K562 (cell line): Measurements from ENCODE around the gene LMLN. TPM values are rescaled to one million over a fixed set of nuclear protein-coding genes. Genes with fewer than 3 reads are reported as not detected.

Experiments used
- BDP1 ChIP-seq: IDR thresholded peaks from 3 replicates; pipeline ENCODE4 v1.6.1; 2011; ENCODE audit not compliant: insufficient read length, insufficient read depth
- CBFB ChIP-seq: sonication (generic); formaldehyde crosslinking; IDR thresholded peaks from 2 replicates; pipeline ENCODE4 v1.4.0; 2020; ENCODE audit warnings: mild to moderate bottlenecking, missing genetic modification reagents
- CBX8 ChIP-seq: fragments of 200-600 bp; sonication (generic); IDR thresholded peaks from 2 replicates; pipeline ENCODE4 v1.6.1; 2012; ENCODE audit warnings: borderline replicate concordance, mixed run types, low read depth, mild to moderate bottlenecking, moderate library complexity, mixed read lengths, low read length, control low read depth, inconsistent platforms; ENCODE audit not compliant: poor library complexity, severe bottlenecking; ENCODE audit errors: extremely low read depth
- E2F3 ChIP-seq: fragments of 250-450 bp; sonication (Bioruptor Pico); IDR thresholded peaks from 2 replicates; pipeline ENCODE4 v1.4.0; 2020; ENCODE audit warnings: mild to moderate bottlenecking
- EGR1 ChIP-seq: fragments of 450-650 bp; conservative IDR thresholded peaks from 2 replicates; pipeline ENCODE4 v1.6.1; 2017; ENCODE audit warnings: mild to moderate bottlenecking
- ETV5 ChIP-seq: sonication (generic); formaldehyde crosslinking; IDR thresholded peaks from 2 replicates; pipeline ENCODE4 v1.4.0; 2020; ENCODE audit warnings: low read depth, mild to moderate bottlenecking, missing genetic modification reagents
- FOXA3 ChIP-seq, 2 experiments: fragments of 450-650 bp in 1 of 2; sonication (generic) in 1 of 2; formaldehyde crosslinking; IDR thresholded peaks in 1 of 2; conservative IDR thresholded peaks in 1 of 2; 2 replicates each; pipeline versions ENCODE4 v1.4.0 to v1.8.0; 2020 to 2022; ENCODE audit warnings: mild to moderate bottlenecking in 2 of 2, missing genetic modification reagents in 1 of 2
- GTF2F1 ChIP-seq: IDR thresholded peaks from 2 replicates; pipeline ENCODE4 v1.6.1; 2011; ENCODE audit warnings: low read depth, low read length, improper control_type of control experiment
- ILK ChIP-seq: fragments of 450-650 bp; IDR thresholded peaks from 2 replicates; pipeline ENCODE4 v1.6.1; 2016; ENCODE audit warnings: missing genetic modification characterization, low read depth, mild to moderate bottlenecking, missing compliant biosample characterization, moderate library complexity, borderline replicate concordance
- NR2C2 ChIP-seq, 2 experiments: fragments of 200-800 bp in 1 of 2; sonication (Bioruptor generic) in 1 of 2; sonication (generic) in 1 of 2; formaldehyde crosslinking in 1 of 2; IDR thresholded peaks; 2 replicates each; pipeline versions ENCODE4 v1.6.1 to v1.8.0; 2016 to 2022; ENCODE audit warnings: mild to moderate bottlenecking in 1 of 2, missing compliant biosample characterization in 1 of 2, missing genetic modification characterization in 1 of 2, missing genetic modification reagents in 1 of 2
- PHF8 ChIP-seq: fragments of 200-600 bp; sonication (generic); IDR thresholded peaks from 2 replicates; pipeline ENCODE4 v1.6.1; 2012; ENCODE audit warnings: mixed run types, mild to moderate bottlenecking, inconsistent platforms, low read length, moderate library complexity, borderline replicate concordance
- POLR3G ChIP-seq: IDR thresholded peaks from 2 replicates; pipeline ENCODE4 v1.6.1; 2011; ENCODE audit not compliant: insufficient read length, insufficient replicate concordance; ENCODE audit errors: extremely low read depth
- TCF7 ChIP-seq: sonication (generic); IDR thresholded peaks from 2 replicates; pipeline ENCODE4 v1.6.1; 2016; ENCODE audit warnings: antibody characterized with exemption, borderline replicate concordance
- ZNF121 ChIP-seq: sonication (generic); formaldehyde crosslinking; conservative IDR thresholded peaks from 2 replicates; pipeline ENCODE4 v1.8.0; 2022; ENCODE audit warnings: missing genetic modification reagents
- ZNF165 ChIP-seq: fragments of 250-450 bp; sonication (Bioruptor Pico); IDR thresholded peaks from 2 replicates; pipeline ENCODE4 v1.4.0; 2020; ENCODE audit warnings: borderline replicate concordance
- ZNF253 ChIP-seq: fragments of 250-450 bp; sonication (Bioruptor Pico); conservative IDR thresholded peaks from 2 replicates; pipeline ENCODE4 v1.6.1; 2021; ENCODE audit warnings: mild to moderate bottlenecking
- ZNF551 ChIP-seq: fragments of 250-450 bp; sonication (Bioruptor Pico); IDR thresholded peaks from 2 replicates; pipeline ENCODE4 v1.5.0; 2021; ENCODE audit warnings: mild to moderate bottlenecking, moderate library complexity
- ZZZ3 ChIP-seq: fragments of 450-650 bp; IDR thresholded peaks from 2 replicates; pipeline ENCODE4 v1.6.1; 2016; ENCODE audit warnings: antibody characterized with exemption, mild to moderate bottlenecking, moderate library complexity
- polyA plus RNA-seq, 8 experiments: library from polyadenylated mRNA; depleted of rRNA in 4 of 8; stranded (reverse) in 5 of 8; unstranded in 3 of 8; fragments of >200 nt; fragmentation: Nextera tagmentation in 2 of 8; fragmentation: Illumina TruSeq in 1 of 8; extraction: Ambion mirVana in 2 of 8; extraction: Trizol in 1 of 8; gene quantifications; 2 replicates each; pipeline versions ENCODE4 v1.2.1 to v1.2.3, GENCODE V29; 2011 to 2014; ENCODE audit warnings: inconsistent platforms in 1 of 8, missing spikeins in 1 of 8
- total RNA-seq, 7 experiments: library from RNA; depleted of rRNA in 6 of 7; stranded (reverse); fragments of >200 nt in 6 of 7; fragmentation: Illumina TruSeq in 2 of 7; extraction: Trizol in 2 of 7; gene quantifications; 2 replicates each; pipeline versions ENCODE4 v1.2.1 to v1.2.3, GENCODE V29; 2011 to 2021; ENCODE audit warnings: low replicate concordance in 1 of 7
- TF ChIP-seq, protein P1 (sequence below): fragments of 250-450 bp; sonication (Bioruptor Pico); IDR thresholded peaks from 2 replicates; pipeline ENCODE4 v1.5.0; 2021
- TF ChIP-seq, protein P2 (sequence below): fragments of 250-450 bp; sonication (Bioruptor Pico); IDR thresholded peaks from 2 replicates; pipeline ENCODE4 v1.5.0; 2021
- TF ChIP-seq, protein P3 (sequence below): fragments of 250-450 bp; sonication (Bioruptor Pico); IDR thresholded peaks from 2 replicates; pipeline ENCODE4 v1.4.0; 2020; ENCODE audit warnings: mild to moderate bottlenecking, moderate library complexity, borderline replicate concordance

Gene LMLN
- total and polyA plus RNA-seq, 9 of the 15 experiments (the other 6 are each of a cell fraction or from before 2014, with no cell fraction given) = 2.2 to 15.9 (median 6.9) TPM

DNA sequence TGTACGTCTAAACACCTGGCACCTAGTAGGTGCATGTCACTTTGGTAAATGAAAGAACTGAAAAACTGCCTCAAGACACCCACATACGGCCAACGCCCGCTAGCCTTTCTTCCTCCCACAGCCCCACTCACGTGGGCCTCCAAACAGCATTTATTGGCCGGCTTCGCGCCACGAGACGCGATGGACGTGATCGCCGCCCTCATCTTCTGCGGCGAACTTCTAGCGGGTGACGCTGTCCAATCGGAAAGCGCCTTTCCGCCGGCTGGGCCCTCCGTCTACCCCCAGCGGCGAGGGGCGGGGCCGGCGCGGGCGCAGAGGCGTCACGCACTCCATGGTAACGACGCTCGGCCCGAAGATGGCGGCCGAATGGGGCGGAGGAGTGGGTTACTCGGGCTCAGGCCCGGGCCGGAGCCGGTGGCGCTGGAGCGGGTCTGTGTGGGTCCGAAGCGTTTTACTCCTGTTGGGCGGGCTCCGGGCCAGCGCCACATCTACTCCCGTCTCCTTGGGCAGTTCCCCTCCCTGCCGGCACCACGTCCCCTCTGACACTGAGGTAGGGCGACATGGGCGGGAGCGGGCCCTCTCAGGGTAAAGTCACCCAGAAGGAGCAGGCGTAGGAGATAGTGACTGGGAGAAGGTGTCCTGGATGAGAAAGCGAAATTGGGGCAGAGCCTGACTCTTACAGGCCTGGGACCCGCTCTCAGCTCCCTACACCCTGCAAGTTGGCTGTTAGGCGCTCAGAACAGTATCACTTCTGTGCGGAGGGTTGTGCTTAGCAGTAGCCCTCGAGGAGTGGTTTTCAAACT, at the start of gene LMLN (continued):
- TF ChIP-seq ILK = no peak
- 0 out of 2 replicates have a peak, but pooled peaks have one; percentile 25 for TF ChIP-seq NR2C2 (CRISPR knock-in tag; IDR thresholded peaks at IDR 0.05)
- TF ChIP-seq NR2C2 (tag; IDR thresholded peaks at IDR 0.05) = peak; percentile 53; the same call in 1 of the 2 replicates
- peak; percentile 46; the same call in 1 of the 2 replicates for TF ChIP-seq E2F3
- 0 out of 4 replicates have a peak, but pooled peaks of 1 of the 2 experiments have one; percentile 12 for TF ChIP-seq FOXA3 (CRISPR knock-in tag; conservative IDR thresholded peaks at IDR 0.05 in 1 of 2, IDR thresholded peaks at IDR 0.05 in 1 of 2)
- peak; percentile 74; the same call in 1 of the 2 replicates for TF ChIP-seq ETV5
- no peak for TF ChIP-seq ZNF253 (CRISPR knock-in tag)
- TF ChIP-seq PHF8 = peak; percentile 91
- no peak for TF ChIP-seq CBX8
- TF ChIP-seq BDP1 = no peak
- TF ChIP-seq POLR3G = no peak
- TF ChIP-seq, protein P1, sequence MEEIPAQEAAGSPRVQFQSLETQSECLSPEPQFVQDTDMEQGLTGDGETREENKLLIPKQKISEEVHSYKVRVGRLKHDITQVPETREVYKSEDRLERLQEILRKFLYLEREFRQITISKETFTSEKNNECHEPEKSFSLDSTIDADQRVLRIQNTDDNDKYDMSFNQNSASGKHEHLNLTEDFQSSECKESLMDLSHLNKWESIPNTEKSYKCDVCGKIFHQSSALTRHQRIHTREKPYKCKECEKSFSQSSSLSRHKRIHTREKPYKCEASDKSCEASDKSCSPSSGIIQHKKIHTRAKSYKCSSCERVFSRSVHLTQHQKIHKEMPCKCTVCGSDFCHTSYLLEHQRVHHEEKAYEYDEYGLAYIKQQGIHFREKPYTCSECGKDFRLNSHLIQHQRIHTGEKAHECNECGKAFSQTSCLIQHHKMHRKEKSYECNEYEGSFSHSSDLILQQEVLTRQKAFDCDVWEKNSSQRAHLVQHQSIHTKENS = no peak
- TF ChIP-seq, protein P2, sequence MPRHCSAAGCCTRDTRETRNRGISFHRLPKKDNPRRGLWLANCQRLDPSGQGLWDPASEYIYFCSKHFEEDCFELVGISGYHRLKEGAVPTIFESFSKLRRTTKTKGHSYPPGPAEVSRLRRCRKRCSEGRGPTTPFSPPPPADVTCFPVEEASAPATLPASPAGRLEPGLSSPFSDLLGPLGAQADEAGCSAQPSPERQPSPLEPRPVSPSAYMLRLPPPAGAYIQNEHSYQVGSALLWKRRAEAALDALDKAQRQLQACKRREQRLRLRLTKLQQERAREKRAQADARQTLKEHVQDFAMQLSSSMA (CRISPR knock-in tag) = no peak
- TF ChIP-seq TCF7 = 0 out of 2 replicates have a peak, but pooled peaks have one; percentile 29
- TF ChIP-seq ZZZ3 = no peak
- TF ChIP-seq GTF2F1 = no peak
- no peak for TF ChIP-seq ZNF165
- no peak for TF ChIP-seq ZNF551 (CRISPR knock-in tag)
- TF ChIP-seq, protein P3, sequence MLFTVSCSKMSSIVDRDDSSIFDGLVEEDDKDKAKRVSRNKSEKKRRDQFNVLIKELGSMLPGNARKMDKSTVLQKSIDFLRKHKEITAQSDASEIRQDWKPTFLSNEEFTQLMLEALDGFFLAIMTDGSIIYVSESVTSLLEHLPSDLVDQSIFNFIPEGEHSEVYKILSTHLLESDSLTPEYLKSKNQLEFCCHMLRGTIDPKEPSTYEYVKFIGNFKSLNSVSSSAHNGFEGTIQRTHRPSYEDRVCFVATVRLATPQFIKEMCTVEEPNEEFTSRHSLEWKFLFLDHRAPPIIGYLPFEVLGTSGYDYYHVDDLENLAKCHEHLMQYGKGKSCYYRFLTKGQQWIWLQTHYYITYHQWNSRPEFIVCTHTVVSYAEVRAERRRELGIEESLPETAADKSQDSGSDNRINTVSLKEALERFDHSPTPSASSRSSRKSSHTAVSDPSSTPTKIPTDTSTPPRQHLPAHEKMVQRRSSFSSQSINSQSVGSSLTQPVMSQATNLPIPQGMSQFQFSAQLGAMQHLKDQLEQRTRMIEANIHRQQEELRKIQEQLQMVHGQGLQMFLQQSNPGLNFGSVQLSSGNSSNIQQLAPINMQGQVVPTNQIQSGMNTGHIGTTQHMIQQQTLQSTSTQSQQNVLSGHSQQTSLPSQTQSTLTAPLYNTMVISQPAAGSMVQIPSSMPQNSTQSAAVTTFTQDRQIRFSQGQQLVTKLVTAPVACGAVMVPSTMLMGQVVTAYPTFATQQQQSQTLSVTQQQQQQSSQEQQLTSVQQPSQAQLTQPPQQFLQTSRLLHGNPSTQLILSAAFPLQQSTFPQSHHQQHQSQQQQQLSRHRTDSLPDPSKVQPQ (CRISPR knock-in tag) = no peak
- TF ChIP-seq EGR1 = peak; percentile 96
- no peak for TF ChIP-seq ZNF121 (CRISPR knock-in tag)
- TF ChIP-seq CBFB (CRISPR knock-in tag) = peak; percentile 94
